H9 (cell line): ENCODE data around the gene NKX6-2. TPM values are rescaled to one million over a fixed set of nuclear protein-coding genes. Genes with fewer than 3 reads are reported as not detected.

ENCODE experiments used
- DNase-seq: peaks from one replicate; pipeline ENCODE4 v3.0.0-alpha.2; 2017
- H2AFZ ChIP-seq: one replicate; pipeline ENCODE4 v1.6.1; 2013; ENCODE audit warnings: mild to moderate bottlenecking, low read length, control low read depth, moderate library complexity
- H2AK5ac ChIP-seq: 2 replicates; pipeline ENCODE4 v1.6.1; 2013; ENCODE audit warnings: low read length, control low read depth, mixed read lengths; ENCODE audit not compliant: insufficient read length
- H2BK120ac ChIP-seq: one replicate; pipeline ENCODE4 v1.6.1; 2013; ENCODE audit warnings: low read depth, mild to moderate bottlenecking, low read length, control low read depth, inconsistent platforms; ENCODE audit not compliant: poor library complexity, severe bottlenecking
- H2BK12ac ChIP-seq: 2 replicates; pipeline ENCODE4 v1.6.1; 2013; ENCODE audit warnings: low read length, control low read depth, mixed read lengths, low read depth; ENCODE audit not compliant: insufficient read length
- H2BK15ac ChIP-seq: 2 replicates; pipeline ENCODE4 v1.6.1; 2013; ENCODE audit warnings: low read depth, low read length, control low read depth
- H2BK20ac ChIP-seq: one replicate; pipeline ENCODE4 v1.6.1; 2013; ENCODE audit warnings: low read depth, mild to moderate bottlenecking, low read length, control low read depth, inconsistent platforms; ENCODE audit not compliant: poor library complexity, severe bottlenecking
- H2BK5ac ChIP-seq: 2 replicates; pipeline ENCODE4 v1.6.1; 2013; ENCODE audit warnings: low read length, control low read depth, mixed read lengths; ENCODE audit not compliant: insufficient read length
- H3K14ac ChIP-seq: 2 replicates; pipeline ENCODE4 v1.6.1; 2013; ENCODE audit warnings: low read length, control low read depth; ENCODE audit not compliant: insufficient read depth
- H3K18ac ChIP-seq: 2 replicates; pipeline ENCODE4 v1.6.1; 2013; ENCODE audit warnings: low read depth, mild to moderate bottlenecking, mixed read lengths, low read length, control low read depth; ENCODE audit not compliant: insufficient read length
- H3K23ac ChIP-seq: 2 replicates; pipeline ENCODE4 v1.6.1; 2013; ENCODE audit warnings: low read length, control low read depth, mixed read lengths, low read depth; ENCODE audit not compliant: insufficient read length
- H3K23me2 ChIP-seq: 2 replicates; pipeline ENCODE4 v1.6.1; 2013; ENCODE audit warnings: low read depth, mild to moderate bottlenecking, mixed read lengths, low read length, control low read depth; ENCODE audit not compliant: insufficient read length, poor library complexity, severe bottlenecking
- H3K27ac ChIP-seq: 2 replicates; pipeline ENCODE4 v1.5.1; 2013; ENCODE audit warnings: low read length, control low read depth, mixed read lengths, low read depth; ENCODE audit not compliant: insufficient read length
- H3K27me3 ChIP-seq: 2 replicates; pipeline ENCODE4 v1.6.1; 2013; ENCODE audit warnings: low read length, control low read depth, inconsistent platforms; ENCODE audit not compliant: insufficient read depth
- H3K4ac ChIP-seq: 2 replicates; pipeline ENCODE4 v1.6.1; 2013; ENCODE audit warnings: low read depth, mild to moderate bottlenecking, control low read depth, inconsistent platforms, low read length, moderate library complexity
- H3K4me1 ChIP-seq: 2 replicates; pipeline ENCODE4 v1.6.1; 2013; ENCODE audit warnings: low read length, control low read depth, inconsistent platforms; ENCODE audit not compliant: insufficient read depth
- H3K4me2 ChIP-seq: 2 replicates; pipeline ENCODE4 v1.6.1; 2013; ENCODE audit warnings: low read length, control low read depth, mixed read lengths; ENCODE audit not compliant: insufficient read length, insufficient read depth
- H3K56ac ChIP-seq: 2 replicates; pipeline ENCODE4 v1.6.1; 2013; ENCODE audit warnings: low read depth, mild to moderate bottlenecking, mixed read lengths, low read length, control low read depth; ENCODE audit not compliant: insufficient read length
- H3K79me1 ChIP-seq: 2 replicates; pipeline ENCODE4 v1.6.1; 2013; ENCODE audit warnings: low read depth, mild to moderate bottlenecking, moderate library complexity, low read length, control low read depth, inconsistent platforms; ENCODE audit not compliant: insufficient read depth, poor library complexity, severe bottlenecking
- H3K79me2 ChIP-seq: 2 replicates; pipeline ENCODE4 v1.6.1; 2013; ENCODE audit warnings: low read length, control low read depth, inconsistent platforms; ENCODE audit not compliant: insufficient read depth
- H3K9ac ChIP-seq: 2 replicates; pipeline ENCODE4 v1.6.1; 2013; ENCODE audit warnings: low read length, control low read depth, mixed read lengths; ENCODE audit not compliant: insufficient read length; ENCODE audit errors: extremely low read depth
- H3K9me3 ChIP-seq: one replicate; pipeline ENCODE4 v1.6.1; 2013; ENCODE audit warnings: low read depth, low read length, inconsistent platforms; ENCODE audit not compliant: control insufficient read depth
- H3T11ph ChIP-seq: one replicate; pipeline ENCODE4 v1.6.1; 2013; ENCODE audit warnings: mild to moderate bottlenecking, low read length, control low read depth, inconsistent platforms
- H4K20me1 ChIP-seq: one replicate; pipeline ENCODE4 v1.6.1; 2013; ENCODE audit not compliant: control insufficient read depth, insufficient read length, insufficient read depth
- H4K5ac ChIP-seq: 2 replicates; pipeline ENCODE4 v1.6.1; 2013; ENCODE audit warnings: low read depth, mild to moderate bottlenecking, mixed read lengths, low read length, control low read depth; ENCODE audit not compliant: insufficient read length
- H4K8ac ChIP-seq: replicated peaks from 2 replicates; pipeline ENCODE4 v1.6.1; 2013; ENCODE audit warnings: low read length, control low read depth, mixed read lengths, low read depth; ENCODE audit not compliant: insufficient read length
- H4K91ac ChIP-seq: 2 replicates; pipeline ENCODE4 v1.6.1; 2013; ENCODE audit warnings: low read depth, mild to moderate bottlenecking, moderate library complexity, mixed read lengths, low read length, control low read depth; ENCODE audit not compliant: insufficient read length
- H3K27ac Mint-ChIP-seq, 3 experiments: 2 replicates in 2 of 3; 3 replicates in 1 of 3; pipeline ENCODE4 v1.8.0; 2020 to 2021; ENCODE audit warnings: mixed read lengths in 3 of 3, mild to moderate bottlenecking in 1 of 3, moderate library complexity in 1 of 3
- H3K27me3 Mint-ChIP-seq: 2 replicates; pipeline ENCODE4 v1.8.0; 2021; ENCODE audit warnings: low read depth, mild to moderate bottlenecking, moderate library complexity, mixed read lengths
- H3K36me3 Mint-ChIP-seq, 3 experiments: 2 replicates in 2 of 3; 3 replicates in 1 of 3; pipeline ENCODE4 v1.8.0; 2020 to 2021; ENCODE audit warnings: low read depth in 3 of 3, mixed read lengths in 3 of 3; ENCODE audit not compliant: insufficient read depth in 1 of 3
- H3K4me1 Mint-ChIP-seq, 2 experiments: 2 replicates each; pipeline ENCODE4 v1.8.0; 2020; ENCODE audit warnings: mixed read lengths in 2 of 2
- H3K4me3 Mint-ChIP-seq, 2 experiments: 2 replicates in 1 of 2; 3 replicates in 1 of 2; pipeline ENCODE4 v1.8.0; 2020 to 2021; ENCODE audit warnings: mild to moderate bottlenecking in 2 of 2, mixed read lengths in 2 of 2, moderate library complexity in 1 of 2
- H3K9me3 Mint-ChIP-seq, 2 experiments: 2 replicates in 1 of 2; 3 replicates in 1 of 2; pipeline ENCODE4 v1.8.0; 2020; ENCODE audit warnings: mild to moderate bottlenecking in 2 of 2, mixed read lengths in 2 of 2, moderate library complexity in 1 of 2
- WGBS: extraction: QIAGEN DNeasy Blood & Tissue Kit; methylation state at CpG from one replicate; pipeline ENCODE4 v1.1.7; 2013; ENCODE audit warnings: missing lambda C conversion rate, low lambda C conversion rate, mixed read lengths; ENCODE audit not compliant: insufficient read length; ENCODE audit errors: extremely low coverage; 5-methylcytosine and 5-hydroxymethylcytosine counted together
- total RNA-seq: library from RNA; stranded (reverse); gene quantifications from 2 replicates; pipeline ENCODE4 v1.2.1, GENCODE V29; 2021
- TF ChIP-seq, protein P1 (sequence below): fragments of 200-600 bp; sonication (generic); conservative IDR thresholded peaks from 3 replicates; pipeline ENCODE4 v1.8.0; 2021; ENCODE audit warnings: antibody characterized with exemption, mild to moderate bottlenecking

The NKX6-2 gene
- total RNA-seq, 1 experiment from 2014 or later: 0.13 TPM

DNA sequence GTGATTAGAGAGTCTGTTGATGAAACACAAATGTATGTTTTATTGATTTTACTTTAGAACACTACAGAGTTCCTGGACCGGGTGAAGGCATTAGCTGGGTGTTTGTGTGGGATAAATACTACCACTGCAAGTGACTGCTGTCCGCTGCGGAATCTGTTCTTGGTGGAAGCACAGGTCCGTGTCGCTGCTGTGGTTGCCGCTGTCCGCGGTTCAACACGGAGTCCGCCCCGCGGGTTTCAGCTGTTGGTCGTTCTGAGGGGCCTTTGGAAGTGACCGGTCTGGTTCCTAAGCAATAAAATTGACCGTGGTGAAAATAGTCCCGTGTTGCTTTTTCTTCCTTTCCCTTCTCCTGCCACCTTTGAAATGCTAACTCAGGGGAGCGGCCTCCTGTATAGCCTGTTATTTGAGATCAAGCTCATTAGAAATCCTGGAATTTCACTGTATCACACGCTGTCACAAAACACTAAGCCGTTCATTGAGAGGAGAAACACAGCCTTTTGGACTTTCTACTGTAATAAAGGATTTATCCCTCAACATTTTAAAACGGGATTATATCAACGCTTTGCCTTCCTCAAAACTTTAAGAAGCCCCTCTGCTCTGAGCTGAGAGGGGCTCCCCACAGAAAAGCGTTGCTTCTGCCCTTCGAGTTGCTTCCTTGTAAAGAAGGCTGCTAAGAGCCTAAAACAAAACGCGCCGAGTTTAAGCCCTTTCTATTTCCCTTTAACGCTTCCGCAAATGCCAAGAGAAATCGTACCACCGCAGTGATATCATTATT, 2.6 kb downstream of the NKX6-2 start:
- DNase-seq: no peak

More for the DNA sequence above, 2.6 kb downstream of the NKX6-2 start:
- H2BK5ac ChIP-seq: no peak overlapping the region
- H4K20me1 ChIP-seq: no peaks in the 10 kb centered on the region
- peaks cover 14 to 16% of the 10 kb centered on the region in 2 experiments for H3K4me1 Mint-ChIP-seq
- no peak overlapping the region for H3K23ac ChIP-seq
- no peak overlapping the region for H2BK15ac ChIP-seq
- TF ChIP-seq, protein P1, sequence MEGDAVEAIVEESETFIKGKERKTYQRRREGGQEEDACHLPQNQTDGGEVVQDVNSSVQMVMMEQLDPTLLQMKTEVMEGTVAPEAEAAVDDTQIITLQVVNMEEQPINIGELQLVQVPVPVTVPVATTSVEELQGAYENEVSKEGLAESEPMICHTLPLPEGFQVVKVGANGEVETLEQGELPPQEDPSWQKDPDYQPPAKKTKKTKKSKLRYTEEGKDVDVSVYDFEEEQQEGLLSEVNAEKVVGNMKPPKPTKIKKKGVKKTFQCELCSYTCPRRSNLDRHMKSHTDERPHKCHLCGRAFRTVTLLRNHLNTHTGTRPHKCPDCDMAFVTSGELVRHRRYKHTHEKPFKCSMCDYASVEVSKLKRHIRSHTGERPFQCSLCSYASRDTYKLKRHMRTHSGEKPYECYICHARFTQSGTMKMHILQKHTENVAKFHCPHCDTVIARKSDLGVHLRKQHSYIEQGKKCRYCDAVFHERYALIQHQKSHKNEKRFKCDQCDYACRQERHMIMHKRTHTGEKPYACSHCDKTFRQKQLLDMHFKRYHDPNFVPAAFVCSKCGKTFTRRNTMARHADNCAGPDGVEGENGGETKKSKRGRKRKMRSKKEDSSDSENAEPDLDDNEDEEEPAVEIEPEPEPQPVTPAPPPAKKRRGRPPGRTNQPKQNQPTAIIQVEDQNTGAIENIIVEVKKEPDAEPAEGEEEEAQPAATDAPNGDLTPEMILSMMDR: no peak
- H4K91ac ChIP-seq: no peak overlapping the region
- H3K4ac ChIP-seq: no peak overlapping the region
- H3T11ph ChIP-seq: no peak overlapping the region
- H3K56ac ChIP-seq: no peak overlapping the region
- H3K18ac ChIP-seq: no peak overlapping the region
- no peak overlapping the region for H2AK5ac ChIP-seq
- H4K8ac ChIP-seq: no peak overlapping the region
- H4K5ac ChIP-seq: no peak overlapping the region
- no peak overlapping the region for H2BK20ac ChIP-seq
- H3K36me3 Mint-ChIP-seq: peaks cover 0 to 3% (median 0%) of the 10 kb centered on the region in 3 experiments; a peak in 4 of 7 replicates
- no peak overlapping the region for H2BK120ac ChIP-seq
- peaks cover 3% of the 10 kb centered on the region for H3K23me2 ChIP-seq
- H3K9ac ChIP-seq: no peak overlapping the region
- H3K9me3 Mint-ChIP-seq: no peaks in the 10 kb centered on the region
- peaks cover 69% of the 10 kb centered on the region for H3K27me3 Mint-ChIP-seq
- no peaks in the 10 kb centered on the region for H3K9me3 ChIP-seq
- H3K27ac ChIP-seq: no peak overlapping the region
- H3K14ac ChIP-seq: no peak overlapping the region
- H3K79me1 ChIP-seq: no peaks in the 10 kb centered on the region
- H2BK12ac ChIP-seq: no peak overlapping the region
- H3K4me3 Mint-ChIP-seq: peak overlapping the region in 1 of 2 experiments; percentile 66; a peak in 4 of 5 replicates
- H3K4me1 ChIP-seq: 0 out of 2 replicates have a peak, but pooled peaks cover 3% of the 10 kb centered on the region
- H3K27me3 ChIP-seq: peaks cover 55% of the 10 kb centered on the region
- H3K79me2 ChIP-seq: no peaks in the 10 kb centered on the region
- no peak overlapping the region for H3K4me2 ChIP-seq
- H2AFZ ChIP-seq: no peak overlapping the region
- no CpG with 5 or more reads among the region's 30 CpGs for WGBS
- no peak overlapping the region for H3K27ac Mint-ChIP-seq
